ENCODE data around the gene BCL11A.

Gene BCL11A

GRCh38 chr2:60544062-60544461 lies 9.4 kb downstream of the BCL11A start:
- Histone ChIP-seq H3K36me3 (ENCODE audit: control insufficient read depth, insufficient read depth, low read length) (no peaks in the 10 kb centered on the region), H3K27me3 (replicated peaks; ENCODE audit: control insufficient read depth, insufficient read depth, low read length) (no peaks in the 10 kb centered on the region), H3K4me3 (replicated peaks; ENCODE audit: low read depth, low read length) (no peak overlapping the region)
- no peak for TF ChIP-seq CTCF (IDR thresholded peaks at IDR 0.05; ENCODE audit: insufficient read depth, low read length, poor library complexity, severe bottlenecking)
- no peak for DNase-seq (ENCODE audit: extremely low read depth, insufficient read length)

- DNase-seq (ENCODE audit: extremely low read depth, insufficient read length): no peak
- H3K4me3 ChIP-seq (replicated peaks; ENCODE audit: low read depth, low read length): no peak overlapping the region
- TF ChIP-seq CTCF (IDR thresholded peaks at IDR 0.05; ENCODE audit: insufficient read depth, low read length, poor library complexity, severe bottlenecking): no peak
- H3K27me3 ChIP-seq (replicated peaks; ENCODE audit: control insufficient read depth, insufficient read depth, low read length): no peaks in the 10 kb centered on the region
- H3K36me3 ChIP-seq (ENCODE audit: control insufficient read depth, insufficient read depth, low read length): no peaks in the 10 kb centered on the region
Observed at GRCh38 chr2:60541056-60541651, 12.3 kb downstream of the BCL11A start.

- no peak for TF ChIP-seq CTCF (IDR thresholded peaks at IDR 0.05; ENCODE audit: insufficient read depth, low read length, poor library complexity, severe bottlenecking)
- Histone ChIP-seq H3K36me3 (ENCODE audit: control insufficient read depth, insufficient read depth, low read length) (no peaks in the 10 kb centered on the region), H3K27me3 (replicated peaks; ENCODE audit: control insufficient read depth, insufficient read depth, low read length) (no peaks in the 10 kb centered on the region), H3K4me3 (replicated peaks; ENCODE audit: low read depth, low read length) (no peak overlapping the region)
- no peak for DNase-seq (ENCODE audit: extremely low read depth, insufficient read length)
Observed at GRCh38 chr2:60540074-60540473, 13.4 kb downstream of the BCL11A start.

- H3K36me3 ChIP-seq (ENCODE audit: control insufficient read depth, insufficient read depth, low read length): no peaks in the 10 kb centered on the region
- TF ChIP-seq CTCF (IDR thresholded peaks at IDR 0.05; ENCODE audit: insufficient read depth, low read length, poor library complexity, severe bottlenecking): no peak
- H3K4me3 ChIP-seq (replicated peaks; ENCODE audit: low read depth, low read length): no peak overlapping the region
- H3K27me3 ChIP-seq (replicated peaks; ENCODE audit: control insufficient read depth, insufficient read depth, low read length): no peaks in the 10 kb centered on the region
- no peak for DNase-seq (ENCODE audit: extremely low read depth, insufficient read length)
Observed at GRCh38 chr2:60539140-60539539, 14.3 kb downstream of the BCL11A start.

GRCh38 chr2:60538101-60538500 lies 15.4 kb downstream of the BCL11A start:
- Histone ChIP-seq H3K27me3 (replicated peaks; ENCODE audit: control insufficient read depth, insufficient read depth, low read length) (no peaks in the 10 kb centered on the region), H3K4me3 (replicated peaks; ENCODE audit: low read depth, low read length) (no peak overlapping the region), H3K36me3 (ENCODE audit: control insufficient read depth, insufficient read depth, low read length) (no peaks in the 10 kb centered on the region)
- no peak for DNase-seq (ENCODE audit: extremely low read depth, insufficient read length)
- TF ChIP-seq CTCF (IDR thresholded peaks at IDR 0.05; ENCODE audit: insufficient read depth, low read length, poor library complexity, severe bottlenecking): no peak

- Histone ChIP-seq H3K36me3 (ENCODE audit: control insufficient read depth, insufficient read depth, low read length) (no peaks in the 10 kb centered on the region), H3K4me3 (replicated peaks; ENCODE audit: low read depth, low read length) (no peak overlapping the region), H3K27me3 (replicated peaks; ENCODE audit: control insufficient read depth, insufficient read depth, low read length) (no peaks in the 10 kb centered on the region)
- DNase-seq (ENCODE audit: extremely low read depth, insufficient read length): no peak
- TF ChIP-seq CTCF (IDR thresholded peaks at IDR 0.05; ENCODE audit: insufficient read depth, low read length, poor library complexity, severe bottlenecking): no peak
Observed at GRCh38 chr2:60536746-60537145, 16.7 kb downstream of the BCL11A start.

Measured in GM06990 (cell line).